ENCODE results near the gene EPHA4. TPM values are rescaled to one million over a fixed set of nuclear protein-coding genes. Genes with fewer than 3 reads are reported as not detected.

EPHA4 gene
- total and polyA plus RNA-seq, 9 donors, result 11.3 to 39.3 (median 24.9) TPM

- Histone ChIP-seq H3K27ac (no peak overlapping the region), H3K4me1 (ENCODE audit: insufficient read depth) (no peaks in the 10 kb centered on the region)
- no peak for TF ChIP-seq POLR2A (IDR thresholded peaks at IDR 0.05)
- no peak for TF ChIP-seq EP300 (IDR thresholded peaks at IDR 0.05)
- TF ChIP-seq CTCF (IDR thresholded peaks at IDR 0.05), result no peak
Observed at GRCh38 chr2:221458578-221458977, 113.5 kb downstream of the EPHA4 start.

GRCh38 chr2:221455214-221455613 is 116.9 kb downstream of the EPHA4 start:
- H3K4me1 ChIP-seq (ENCODE audit: insufficient read depth), result no peaks in the 10 kb centered on the region
- H3K9me3 ChIP-seq, result no peaks in the 10 kb centered on the region
- no peak for DNase-seq
- no peak overlapping the region for H3K4me3 ChIP-seq
- TF ChIP-seq EP300 (IDR thresholded peaks at IDR 0.05) (no peak), POLR2A (IDR thresholded peaks at IDR 0.05) (no peak), CTCF (IDR thresholded peaks at IDR 0.05) (no peak)
- intact Hi-C loops (cut with DNase I), result no loop called here
- H3K27ac ChIP-seq, result no peak overlapping the region
- no peaks in the 10 kb centered on the region for H3K36me3 ChIP-seq
- H3K27me3 ChIP-seq, result no peaks in the 10 kb centered on the region
- WGBS, 3 donors, result 72 to 88% (median 84%) methylated on average over 6 of the region's 6 CpGs

More at GRCh38 chr2:221458578-221458977, 113.5 kb downstream of the EPHA4 start:
- H3K36me3 ChIP-seq, result no peaks in the 10 kb centered on the region
- WGBS, 3 donors, result 52 to 71% (median 55%) methylated on average over 5 of the region's 5 CpGs
- H3K9me3 ChIP-seq, result no peaks in the 10 kb centered on the region
- no peaks in the 10 kb centered on the region for H3K27me3 ChIP-seq
- H3K4me3 ChIP-seq, result no peak overlapping the region
- intact Hi-C loops (cut with DNase I), result no loop called here
- no peak for DNase-seq

- Histone ChIP-seq H3K36me3 (no peaks in the 10 kb centered on the region), H3K9me3 (no peaks in the 10 kb centered on the region), H3K27me3 (no peaks in the 10 kb centered on the region), H3K4me1 (ENCODE audit: insufficient read depth) (no peaks in the 10 kb centered on the region), H3K27ac (no peak overlapping the region), H3K4me3 (no peak overlapping the region)
- intact Hi-C loops (cut with DNase I), result no loop called here
- DNase-seq, result no peak
- 90 to 94% (median 93%) methylated on average over 3 of the region's 3 CpGs for WGBS, 3 donors
- TF ChIP-seq CTCF (IDR thresholded peaks at IDR 0.05) (no peak), POLR2A (IDR thresholded peaks at IDR 0.05) (no peak), EP300 (IDR thresholded peaks at IDR 0.05) (no peak)
Observed at GRCh38 chr2:221454459-221455105, 117.5 kb downstream of the EPHA4 start.

GRCh38 chr2:221451862-221452788 is 120.0 kb downstream of the EPHA4 start:
- Histone ChIP-seq H3K27me3 (no peaks in the 10 kb centered on the region), H3K4me1 (ENCODE audit: insufficient read depth) (no peaks in the 10 kb centered on the region), H3K27ac (no peak overlapping the region), H3K4me3 (no peak overlapping the region), H3K36me3 (no peaks in the 10 kb centered on the region), H3K9me3 (no peaks in the 10 kb centered on the region)
- WGBS, 3 donors, result 89 to 90% (median 90%) methylated on average over 13 of the region's 13 CpGs
- intact Hi-C loops (cut with DNase I), result no loop called here
- DNase-seq, result no peak
- TF ChIP-seq CTCF (IDR thresholded peaks at IDR 0.05), result no peak
- no peak for TF ChIP-seq EP300 (IDR thresholded peaks at IDR 0.05)
- no peak for TF ChIP-seq POLR2A (IDR thresholded peaks at IDR 0.05)

Measured in ovary (tissue), 9 donors.